Uterus (tissue), 2 donors: ENCODE data around the gene CDH22.

Experiments used
- POLR2A ChIP-seq, 2 donors: fragments of 450-650 bp; IDR thresholded peaks; one replicate each; pipeline ENCODE4 v1.6.1; 2016; ENCODE audit warnings: antibody characterized with exemption in 2 of 2, mild to moderate bottlenecking in 1 of 2, moderate library complexity in 1 of 2
- TF ChIP-seq, protein P1 (sequence below), 4 experiments: fragments of 200-600 bp in 2 of 4; fragments of 450-650 bp in 2 of 4; sonication (generic) in 2 of 4; IDR thresholded peaks; one replicate each; pipeline ENCODE4 v1.5.1; 2016 to 2019; ENCODE audit warnings: antibody characterized with exemption in 4 of 4, mild to moderate bottlenecking in 2 of 4, moderate library complexity in 1 of 4

DNA sequence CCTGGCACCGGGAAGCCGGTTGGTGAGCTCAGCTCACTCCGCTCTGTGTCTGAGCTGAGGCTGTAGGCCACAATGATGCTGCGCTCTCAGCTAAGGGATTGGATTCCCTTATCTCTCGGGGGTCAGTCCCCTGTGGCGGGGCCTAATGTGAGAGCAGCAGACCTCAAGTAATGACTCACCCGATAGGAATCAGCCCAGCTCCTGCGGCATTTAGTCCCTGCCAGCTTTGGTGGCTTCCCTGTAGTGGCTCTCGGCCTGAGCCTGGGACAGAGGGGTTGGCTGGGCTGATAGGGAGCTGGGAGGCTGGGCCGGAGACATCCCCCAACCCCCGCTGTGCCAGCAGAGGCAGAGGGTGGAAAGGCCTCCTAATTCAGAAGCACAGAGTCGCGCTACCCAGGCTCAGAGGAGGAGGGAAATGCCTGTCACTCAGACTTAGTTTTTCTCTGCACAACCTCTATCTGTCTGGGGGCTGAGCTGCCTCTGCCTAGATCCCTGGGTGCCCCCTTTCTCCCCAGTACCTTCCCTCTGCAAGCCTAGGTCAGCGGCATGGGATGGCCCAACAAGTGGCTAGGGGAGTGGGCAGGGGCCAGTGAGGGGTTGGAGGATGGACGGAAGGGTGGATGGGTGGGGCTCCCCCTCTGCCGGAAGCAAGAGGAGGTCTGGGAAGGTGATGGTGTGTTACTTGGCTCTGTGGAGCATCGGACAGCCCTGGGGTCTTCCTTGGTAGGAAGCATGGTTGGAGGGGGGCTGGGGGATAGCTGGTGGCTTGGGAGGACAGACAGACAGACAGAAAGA is 92.2 kb downstream of the CDH22 start:
- TF ChIP-seq, protein P1, sequence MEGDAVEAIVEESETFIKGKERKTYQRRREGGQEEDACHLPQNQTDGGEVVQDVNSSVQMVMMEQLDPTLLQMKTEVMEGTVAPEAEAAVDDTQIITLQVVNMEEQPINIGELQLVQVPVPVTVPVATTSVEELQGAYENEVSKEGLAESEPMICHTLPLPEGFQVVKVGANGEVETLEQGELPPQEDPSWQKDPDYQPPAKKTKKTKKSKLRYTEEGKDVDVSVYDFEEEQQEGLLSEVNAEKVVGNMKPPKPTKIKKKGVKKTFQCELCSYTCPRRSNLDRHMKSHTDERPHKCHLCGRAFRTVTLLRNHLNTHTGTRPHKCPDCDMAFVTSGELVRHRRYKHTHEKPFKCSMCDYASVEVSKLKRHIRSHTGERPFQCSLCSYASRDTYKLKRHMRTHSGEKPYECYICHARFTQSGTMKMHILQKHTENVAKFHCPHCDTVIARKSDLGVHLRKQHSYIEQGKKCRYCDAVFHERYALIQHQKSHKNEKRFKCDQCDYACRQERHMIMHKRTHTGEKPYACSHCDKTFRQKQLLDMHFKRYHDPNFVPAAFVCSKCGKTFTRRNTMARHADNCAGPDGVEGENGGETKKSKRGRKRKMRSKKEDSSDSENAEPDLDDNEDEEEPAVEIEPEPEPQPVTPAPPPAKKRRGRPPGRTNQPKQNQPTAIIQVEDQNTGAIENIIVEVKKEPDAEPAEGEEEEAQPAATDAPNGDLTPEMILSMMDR (IDR thresholded peaks at IDR 0.05) = no peak
- TF ChIP-seq POLR2A (IDR thresholded peaks at IDR 0.05) = no peak
